ENCODE results near the gene EHBP1.

Gene EHBP1

GRCh38 chr2:62868947-62869346 lies 163.4 kb downstream of the EHBP1 start:
- no peaks in the 10 kb centered on the region for H3K4me1 ChIP-seq (ENCODE audit: control insufficient read depth, low read length)
- H3K79me2 ChIP-seq (ENCODE audit: control insufficient read depth, low read length): no peaks in the 10 kb centered on the region
- no peaks in the 10 kb centered on the region for H3F3A ChIP-seq (ENCODE audit: control insufficient read depth, insufficient read depth)
- TF ChIP-seq EZH2phosphoT487 (IDR thresholded peaks at IDR 0.05; ENCODE audit: borderline replicate concordance, low read length): no peak
- TF ChIP-seq, protein P1, sequence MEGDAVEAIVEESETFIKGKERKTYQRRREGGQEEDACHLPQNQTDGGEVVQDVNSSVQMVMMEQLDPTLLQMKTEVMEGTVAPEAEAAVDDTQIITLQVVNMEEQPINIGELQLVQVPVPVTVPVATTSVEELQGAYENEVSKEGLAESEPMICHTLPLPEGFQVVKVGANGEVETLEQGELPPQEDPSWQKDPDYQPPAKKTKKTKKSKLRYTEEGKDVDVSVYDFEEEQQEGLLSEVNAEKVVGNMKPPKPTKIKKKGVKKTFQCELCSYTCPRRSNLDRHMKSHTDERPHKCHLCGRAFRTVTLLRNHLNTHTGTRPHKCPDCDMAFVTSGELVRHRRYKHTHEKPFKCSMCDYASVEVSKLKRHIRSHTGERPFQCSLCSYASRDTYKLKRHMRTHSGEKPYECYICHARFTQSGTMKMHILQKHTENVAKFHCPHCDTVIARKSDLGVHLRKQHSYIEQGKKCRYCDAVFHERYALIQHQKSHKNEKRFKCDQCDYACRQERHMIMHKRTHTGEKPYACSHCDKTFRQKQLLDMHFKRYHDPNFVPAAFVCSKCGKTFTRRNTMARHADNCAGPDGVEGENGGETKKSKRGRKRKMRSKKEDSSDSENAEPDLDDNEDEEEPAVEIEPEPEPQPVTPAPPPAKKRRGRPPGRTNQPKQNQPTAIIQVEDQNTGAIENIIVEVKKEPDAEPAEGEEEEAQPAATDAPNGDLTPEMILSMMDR (IDR thresholded peaks at IDR 0.05; ENCODE audit: low read depth, low read length, poor library complexity, severe bottlenecking): no peak
- H3K9me3 ChIP-seq (ENCODE audit: control insufficient read depth, insufficient read depth, low read length): peaks cover 6% of the 10 kb centered on the region
- no peaks in the 10 kb centered on the region for H4K20me1 ChIP-seq (ENCODE audit: control insufficient read depth, insufficient read depth, low read depth, low read length)
- no peak overlapping the region for H3K27ac ChIP-seq (ENCODE audit: low read depth, low read length)
- H3K9me2 ChIP-seq (replicated peaks; ENCODE audit: control insufficient read depth, low read length): no peaks in the 10 kb centered on the region
- no peaks in the 10 kb centered on the region for H3K27me3 ChIP-seq (ENCODE audit: control insufficient read depth, low read length)
- no peak overlapping the region for H3K4me3 ChIP-seq (ENCODE audit: low read length)
- H3K4me2 ChIP-seq (ENCODE audit: low read length): no peak overlapping the region
- peaks cover 19% of the 10 kb centered on the region for H3K36me3 ChIP-seq (ENCODE audit: control insufficient read depth, low read length)

DNA sequence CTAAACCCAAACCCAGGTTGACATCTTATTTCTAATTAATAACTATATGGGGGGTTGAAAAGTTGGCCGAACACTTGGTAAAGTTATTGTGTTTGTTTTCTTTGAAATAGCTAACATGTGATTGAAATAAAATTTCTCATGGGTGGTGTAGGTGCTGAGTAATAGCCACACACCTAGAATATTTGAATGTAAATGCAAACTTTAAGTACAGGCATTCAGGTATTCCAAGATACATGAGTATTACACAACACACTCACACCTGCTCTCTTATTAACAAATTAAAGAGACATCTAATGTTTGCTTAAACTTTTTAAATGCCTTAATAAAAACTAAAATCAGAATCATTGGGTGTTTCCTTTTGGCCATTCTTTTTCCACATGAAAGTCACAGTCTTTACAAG lies 165.5 kb downstream of the EHBP1 start:
- H3K36me3 ChIP-seq (ENCODE audit: control insufficient read depth, low read length): peaks cover 31% of the 10 kb centered on the region

GRCh38 chr2:62871506-62871905 lies 166.0 kb downstream of the EHBP1 start:
- Histone ChIP-seq H3K79me2 (ENCODE audit: control insufficient read depth, low read length) (no peaks in the 10 kb centered on the region), H4K20me1 (ENCODE audit: control insufficient read depth, insufficient read depth, low read depth, low read length) (no peaks in the 10 kb centered on the region), H3K4me3 (ENCODE audit: low read length) (no peak overlapping the region), H3K36me3 (ENCODE audit: control insufficient read depth, low read length) (peaks cover 29% of the 10 kb centered on the region), H3K27me3 (ENCODE audit: control insufficient read depth, low read length) (no peaks in the 10 kb centered on the region), H3K4me2 (ENCODE audit: low read length) (no peak overlapping the region), H3F3A (ENCODE audit: control insufficient read depth, insufficient read depth) (no peaks in the 10 kb centered on the region), H3K27ac (ENCODE audit: low read depth, low read length) (no peak overlapping the region), H3K4me1 (ENCODE audit: control insufficient read depth, low read length) (no peaks in the 10 kb centered on the region), H3K9me3 (ENCODE audit: control insufficient read depth, insufficient read depth, low read length) (peaks cover 6% of the 10 kb centered on the region), H3K9me2 (replicated peaks; ENCODE audit: control insufficient read depth, low read length) (no peaks in the 10 kb centered on the region)
- TF ChIP-seq, protein P1 (IDR thresholded peaks at IDR 0.05; ENCODE audit: low read depth, low read length, poor library complexity, severe bottlenecking): no peak
- no peak for TF ChIP-seq EZH2phosphoT487 (IDR thresholded peaks at IDR 0.05; ENCODE audit: borderline replicate concordance, low read length)

More for the DNA sequence above, 165.5 kb downstream of the EHBP1 start:
- H3K79me2 ChIP-seq (ENCODE audit: control insufficient read depth, low read length): no peaks in the 10 kb centered on the region
- no peak overlapping the region for H3K4me2 ChIP-seq (ENCODE audit: low read length)
- H4K20me1 ChIP-seq (ENCODE audit: control insufficient read depth, insufficient read depth, low read depth, low read length): no peaks in the 10 kb centered on the region
- H3K27me3 ChIP-seq (ENCODE audit: control insufficient read depth, low read length): no peaks in the 10 kb centered on the region
- H3F3A ChIP-seq (ENCODE audit: control insufficient read depth, insufficient read depth): no peaks in the 10 kb centered on the region
- no peak for TF ChIP-seq EZH2phosphoT487 (IDR thresholded peaks at IDR 0.05; ENCODE audit: borderline replicate concordance, low read length)
- no peaks in the 10 kb centered on the region for H3K9me2 ChIP-seq (replicated peaks; ENCODE audit: control insufficient read depth, low read length)
- no peak overlapping the region for H3K27ac ChIP-seq (ENCODE audit: low read depth, low read length)
- H3K4me1 ChIP-seq (ENCODE audit: control insufficient read depth, low read length): no peaks in the 10 kb centered on the region
- no peak overlapping the region for H3K4me3 ChIP-seq (ENCODE audit: low read length)
- peaks cover 6% of the 10 kb centered on the region for H3K9me3 ChIP-seq (ENCODE audit: control insufficient read depth, insufficient read depth, low read length)

GRCh38 chr2:62873603-62874002 lies 168.1 kb downstream of the EHBP1 start:
- Histone ChIP-seq H4K20me1 (ENCODE audit: control insufficient read depth, insufficient read depth, low read depth, low read length) (no peaks in the 10 kb centered on the region), H3K4me3 (ENCODE audit: low read length) (no peak overlapping the region), H3K79me2 (ENCODE audit: control insufficient read depth, low read length) (no peaks in the 10 kb centered on the region), H3K4me1 (ENCODE audit: control insufficient read depth, low read length) (no peaks in the 10 kb centered on the region), H3K36me3 (ENCODE audit: control insufficient read depth, low read length) (peaks cover 43% of the 10 kb centered on the region), H3K9me2 (replicated peaks; ENCODE audit: control insufficient read depth, low read length) (no peaks in the 10 kb centered on the region), H3K27me3 (ENCODE audit: control insufficient read depth, low read length) (no peaks in the 10 kb centered on the region), H3K27ac (ENCODE audit: low read depth, low read length) (no peak overlapping the region), H3F3A (ENCODE audit: control insufficient read depth, insufficient read depth) (no peaks in the 10 kb centered on the region), H3K9me3 (ENCODE audit: control insufficient read depth, insufficient read depth, low read length) (peaks cover 6% of the 10 kb centered on the region), H3K4me2 (ENCODE audit: low read length) (no peak overlapping the region)
- no peak for TF ChIP-seq EZH2phosphoT487 (IDR thresholded peaks at IDR 0.05; ENCODE audit: borderline replicate concordance, low read length)
- TF ChIP-seq, protein P1 (IDR thresholded peaks at IDR 0.05; ENCODE audit: low read depth, low read length, poor library complexity, severe bottlenecking): no peak
